H9 (cell line): Measurements from ENCODE around the gene JAG1. TPM values are rescaled to one million over a fixed set of nuclear protein-coding genes. Genes with fewer than 3 reads are reported as not detected.

Source experiments
- DNase-seq: peaks from one replicate; pipeline ENCODE4 v3.0.0-alpha.2; 2017
- H2AFZ ChIP-seq: one replicate; pipeline ENCODE4 v1.6.1; 2013; ENCODE audit warnings: mild to moderate bottlenecking, low read length, control low read depth, moderate library complexity
- H2AK5ac ChIP-seq: 2 replicates; pipeline ENCODE4 v1.6.1; 2013; ENCODE audit warnings: low read length, control low read depth, mixed read lengths; ENCODE audit not compliant: insufficient read length
- H2BK120ac ChIP-seq: one replicate; pipeline ENCODE4 v1.6.1; 2013; ENCODE audit warnings: low read depth, mild to moderate bottlenecking, low read length, control low read depth, inconsistent platforms; ENCODE audit not compliant: poor library complexity, severe bottlenecking
- H2BK12ac ChIP-seq: 2 replicates; pipeline ENCODE4 v1.6.1; 2013; ENCODE audit warnings: low read length, control low read depth, mixed read lengths, low read depth; ENCODE audit not compliant: insufficient read length
- H2BK15ac ChIP-seq: 2 replicates; pipeline ENCODE4 v1.6.1; 2013; ENCODE audit warnings: low read depth, low read length, control low read depth
- H2BK20ac ChIP-seq: one replicate; pipeline ENCODE4 v1.6.1; 2013; ENCODE audit warnings: low read depth, mild to moderate bottlenecking, low read length, control low read depth, inconsistent platforms; ENCODE audit not compliant: poor library complexity, severe bottlenecking
- H2BK5ac ChIP-seq: 2 replicates; pipeline ENCODE4 v1.6.1; 2013; ENCODE audit warnings: low read length, control low read depth, mixed read lengths; ENCODE audit not compliant: insufficient read length
- H3K14ac ChIP-seq: 2 replicates; pipeline ENCODE4 v1.6.1; 2013; ENCODE audit warnings: low read length, control low read depth; ENCODE audit not compliant: insufficient read depth
- H3K18ac ChIP-seq: 2 replicates; pipeline ENCODE4 v1.6.1; 2013; ENCODE audit warnings: low read depth, mild to moderate bottlenecking, mixed read lengths, low read length, control low read depth; ENCODE audit not compliant: insufficient read length
- H3K23ac ChIP-seq: 2 replicates; pipeline ENCODE4 v1.6.1; 2013; ENCODE audit warnings: low read length, control low read depth, mixed read lengths, low read depth; ENCODE audit not compliant: insufficient read length
- H3K23me2 ChIP-seq: 2 replicates; pipeline ENCODE4 v1.6.1; 2013; ENCODE audit warnings: low read depth, mild to moderate bottlenecking, mixed read lengths, low read length, control low read depth; ENCODE audit not compliant: insufficient read length, poor library complexity, severe bottlenecking
- H3K27ac ChIP-seq: 2 replicates; pipeline ENCODE4 v1.5.1; 2013; ENCODE audit warnings: low read length, control low read depth, mixed read lengths, low read depth; ENCODE audit not compliant: insufficient read length
- H3K27me3 ChIP-seq: 2 replicates; pipeline ENCODE4 v1.6.1; 2013; ENCODE audit warnings: low read length, control low read depth, inconsistent platforms; ENCODE audit not compliant: insufficient read depth
- H3K4ac ChIP-seq: 2 replicates; pipeline ENCODE4 v1.6.1; 2013; ENCODE audit warnings: low read depth, mild to moderate bottlenecking, control low read depth, inconsistent platforms, low read length, moderate library complexity
- H3K4me1 ChIP-seq: 2 replicates; pipeline ENCODE4 v1.6.1; 2013; ENCODE audit warnings: low read length, control low read depth, inconsistent platforms; ENCODE audit not compliant: insufficient read depth
- H3K4me2 ChIP-seq: 2 replicates; pipeline ENCODE4 v1.6.1; 2013; ENCODE audit warnings: low read length, control low read depth, mixed read lengths; ENCODE audit not compliant: insufficient read length, insufficient read depth
- H3K56ac ChIP-seq: 2 replicates; pipeline ENCODE4 v1.6.1; 2013; ENCODE audit warnings: low read depth, mild to moderate bottlenecking, mixed read lengths, low read length, control low read depth; ENCODE audit not compliant: insufficient read length
- H3K79me1 ChIP-seq: 2 replicates; pipeline ENCODE4 v1.6.1; 2013; ENCODE audit warnings: low read depth, mild to moderate bottlenecking, moderate library complexity, low read length, control low read depth, inconsistent platforms; ENCODE audit not compliant: insufficient read depth, poor library complexity, severe bottlenecking
- H3K79me2 ChIP-seq: 2 replicates; pipeline ENCODE4 v1.6.1; 2013; ENCODE audit warnings: low read length, control low read depth, inconsistent platforms; ENCODE audit not compliant: insufficient read depth
- H3K9ac ChIP-seq: 2 replicates; pipeline ENCODE4 v1.6.1; 2013; ENCODE audit warnings: low read length, control low read depth, mixed read lengths; ENCODE audit not compliant: insufficient read length; ENCODE audit errors: extremely low read depth
- H3K9me3 ChIP-seq: one replicate; pipeline ENCODE4 v1.6.1; 2013; ENCODE audit warnings: low read depth, low read length, inconsistent platforms; ENCODE audit not compliant: control insufficient read depth
- H3T11ph ChIP-seq: one replicate; pipeline ENCODE4 v1.6.1; 2013; ENCODE audit warnings: mild to moderate bottlenecking, low read length, control low read depth, inconsistent platforms
- H4K20me1 ChIP-seq: one replicate; pipeline ENCODE4 v1.6.1; 2013; ENCODE audit not compliant: control insufficient read depth, insufficient read length, insufficient read depth
- H4K5ac ChIP-seq: 2 replicates; pipeline ENCODE4 v1.6.1; 2013; ENCODE audit warnings: low read depth, mild to moderate bottlenecking, mixed read lengths, low read length, control low read depth; ENCODE audit not compliant: insufficient read length
- H4K8ac ChIP-seq: replicated peaks from 2 replicates; pipeline ENCODE4 v1.6.1; 2013; ENCODE audit warnings: low read length, control low read depth, mixed read lengths, low read depth; ENCODE audit not compliant: insufficient read length
- H4K91ac ChIP-seq: 2 replicates; pipeline ENCODE4 v1.6.1; 2013; ENCODE audit warnings: low read depth, mild to moderate bottlenecking, moderate library complexity, mixed read lengths, low read length, control low read depth; ENCODE audit not compliant: insufficient read length
- H3K27ac Mint-ChIP-seq, 3 experiments: 2 replicates in 2 of 3; 3 replicates in 1 of 3; pipeline ENCODE4 v1.8.0; 2020 to 2021; ENCODE audit warnings: mixed read lengths in 3 of 3, mild to moderate bottlenecking in 1 of 3, moderate library complexity in 1 of 3
- H3K27me3 Mint-ChIP-seq: 2 replicates; pipeline ENCODE4 v1.8.0; 2021; ENCODE audit warnings: low read depth, mild to moderate bottlenecking, moderate library complexity, mixed read lengths
- H3K36me3 Mint-ChIP-seq, 3 experiments: 2 replicates in 2 of 3; 3 replicates in 1 of 3; pipeline ENCODE4 v1.8.0; 2020 to 2021; ENCODE audit warnings: low read depth in 3 of 3, mixed read lengths in 3 of 3; ENCODE audit not compliant: insufficient read depth in 1 of 3
- H3K4me1 Mint-ChIP-seq, 2 experiments: 2 replicates each; pipeline ENCODE4 v1.8.0; 2020; ENCODE audit warnings: mixed read lengths in 2 of 2
- H3K4me3 Mint-ChIP-seq, 2 experiments: 2 replicates in 1 of 2; 3 replicates in 1 of 2; pipeline ENCODE4 v1.8.0; 2020 to 2021; ENCODE audit warnings: mild to moderate bottlenecking in 2 of 2, mixed read lengths in 2 of 2, moderate library complexity in 1 of 2
- H3K9me3 Mint-ChIP-seq, 2 experiments: 2 replicates in 1 of 2; 3 replicates in 1 of 2; pipeline ENCODE4 v1.8.0; 2020; ENCODE audit warnings: mild to moderate bottlenecking in 2 of 2, mixed read lengths in 2 of 2, moderate library complexity in 1 of 2
- WGBS: extraction: QIAGEN DNeasy Blood & Tissue Kit; methylation state at CpG from one replicate; pipeline ENCODE4 v1.1.7; 2013; ENCODE audit warnings: missing lambda C conversion rate, low lambda C conversion rate, mixed read lengths; ENCODE audit not compliant: insufficient read length; ENCODE audit errors: extremely low coverage; 5-methylcytosine and 5-hydroxymethylcytosine counted together
- total RNA-seq: library from RNA; stranded (reverse); gene quantifications from 2 replicates; pipeline ENCODE4 v1.2.1, GENCODE V29; 2021
- TF ChIP-seq, protein P1 (sequence below): fragments of 200-600 bp; sonication (generic); conservative IDR thresholded peaks from 3 replicates; pipeline ENCODE4 v1.8.0; 2021; ENCODE audit warnings: antibody characterized with exemption, mild to moderate bottlenecking

Gene JAG1
- total RNA-seq, 1 experiment from 2014 or later = 58.1 TPM

DNA sequence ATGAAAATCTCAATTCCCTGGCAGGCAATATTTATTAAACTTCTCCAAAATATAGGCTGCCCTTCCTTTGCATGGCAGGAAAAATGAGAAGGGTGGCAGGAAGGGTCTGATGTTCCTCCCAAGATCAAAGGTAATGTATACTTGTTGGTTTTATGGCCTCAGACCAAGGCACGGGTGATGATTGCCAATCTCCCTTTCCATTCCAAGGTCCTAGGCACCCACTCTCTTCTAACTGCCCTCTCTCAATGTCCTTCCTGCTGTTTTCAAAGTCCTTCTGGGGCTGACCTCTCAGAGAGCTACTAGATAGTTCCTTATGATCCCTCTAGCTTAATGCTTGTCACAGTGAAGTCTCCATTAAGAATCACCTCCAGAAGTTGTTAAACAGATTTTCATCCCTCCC, 15.6 kb upstream of the JAG1 start:
- Histone ChIP-seq H4K8ac (no peak overlapping the region), H3T11ph (no peak overlapping the region), H2AFZ (no peak overlapping the region), H3K79me1 (no peaks in the 10 kb centered on the region), H3K79me2 (no peaks in the 10 kb centered on the region), H3K14ac (no peak overlapping the region), H2AK5ac (no peak overlapping the region), H3K56ac (no peak overlapping the region), H4K91ac (no peak overlapping the region), H3K27me3 (no peaks in the 10 kb centered on the region), H3K9ac (no peak overlapping the region), H3K4ac (no peak overlapping the region), H4K20me1 (no peaks in the 10 kb centered on the region), H3K27ac (no peak overlapping the region), H4K5ac (no peak overlapping the region), H3K23ac (no peak overlapping the region), H2BK5ac (no peak overlapping the region), H3K4me2 (no peak overlapping the region), H3K23me2 (no peaks in the 10 kb centered on the region), H2BK15ac (no peak overlapping the region), H3K4me1 (0 out of 2 replicates have a peak, but pooled peaks cover 2% of the 10 kb centered on the region), H3K18ac (no peak overlapping the region), H2BK12ac (no peak overlapping the region), H3K9me3 (no peaks in the 10 kb centered on the region), H2BK20ac (no peak overlapping the region), H2BK120ac (no peak overlapping the region)
- H3K36me3 Mint-ChIP-seq = no peaks in the 10 kb centered on the region
- no peaks in the 10 kb centered on the region for H3K9me3 Mint-ChIP-seq
- no peak overlapping the region for H3K4me3 Mint-ChIP-seq
- DNase-seq = no peak
- peaks cover 12 to 22% of the 10 kb centered on the region in 2 experiments for H3K4me1 Mint-ChIP-seq
- TF ChIP-seq, protein P1, sequence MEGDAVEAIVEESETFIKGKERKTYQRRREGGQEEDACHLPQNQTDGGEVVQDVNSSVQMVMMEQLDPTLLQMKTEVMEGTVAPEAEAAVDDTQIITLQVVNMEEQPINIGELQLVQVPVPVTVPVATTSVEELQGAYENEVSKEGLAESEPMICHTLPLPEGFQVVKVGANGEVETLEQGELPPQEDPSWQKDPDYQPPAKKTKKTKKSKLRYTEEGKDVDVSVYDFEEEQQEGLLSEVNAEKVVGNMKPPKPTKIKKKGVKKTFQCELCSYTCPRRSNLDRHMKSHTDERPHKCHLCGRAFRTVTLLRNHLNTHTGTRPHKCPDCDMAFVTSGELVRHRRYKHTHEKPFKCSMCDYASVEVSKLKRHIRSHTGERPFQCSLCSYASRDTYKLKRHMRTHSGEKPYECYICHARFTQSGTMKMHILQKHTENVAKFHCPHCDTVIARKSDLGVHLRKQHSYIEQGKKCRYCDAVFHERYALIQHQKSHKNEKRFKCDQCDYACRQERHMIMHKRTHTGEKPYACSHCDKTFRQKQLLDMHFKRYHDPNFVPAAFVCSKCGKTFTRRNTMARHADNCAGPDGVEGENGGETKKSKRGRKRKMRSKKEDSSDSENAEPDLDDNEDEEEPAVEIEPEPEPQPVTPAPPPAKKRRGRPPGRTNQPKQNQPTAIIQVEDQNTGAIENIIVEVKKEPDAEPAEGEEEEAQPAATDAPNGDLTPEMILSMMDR = no peak
- H3K27me3 Mint-ChIP-seq = no peaks in the 10 kb centered on the region
- no peak overlapping the region for H3K27ac Mint-ChIP-seq
- WGBS = no CpG with 5 or more reads among the region's 1 CpG
